Measurements from ENCODE around the gene LRRC14B. TPM values are rescaled to one million over a fixed set of nuclear protein-coding genes. Genes with fewer than 3 reads are reported as not detected.
A peak's percentile ranks its signal among the peaks of the same experiment; 100 is the strongest.

Gene LRRC14B
- total and polyA plus RNA-seq, 8 donors, result 0.05 to 0.37 TPM; not detected in 6

DNA sequence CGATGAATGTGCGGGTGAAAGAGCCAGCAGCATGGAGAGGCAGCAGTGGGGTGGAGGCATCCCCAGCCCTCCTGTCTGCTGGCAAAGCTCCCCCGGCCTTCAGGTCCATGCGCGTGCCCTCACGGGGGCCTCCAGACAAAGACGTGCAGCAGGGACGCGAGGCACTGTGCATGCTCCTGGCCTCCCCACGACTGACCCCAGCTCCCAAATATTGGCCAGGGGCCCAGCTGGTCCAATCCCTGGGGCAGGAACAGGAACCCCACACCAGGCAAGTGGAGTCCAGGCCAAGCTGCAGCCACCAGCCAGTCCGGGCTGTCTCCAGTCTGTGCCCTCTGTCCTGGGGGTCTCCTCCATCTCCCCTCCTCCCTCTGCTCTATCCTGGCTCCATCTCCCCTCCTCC lies 33.5 kb upstream of the LRRC14B start:
- intact Hi-C loops (cut with DNase I; ENCODE audit: low total_unique reads), result no loop called here
- 82 to 92% (median 91%) methylated on average over 10 to 11 of the region's 11 CpGs for WGBS, 5 donors
- H3K4me3 ChIP-seq, result no peak overlapping the region
- no peaks in the 10 kb centered on the region for H3K9me3 ChIP-seq
- H3K27ac ChIP-seq, result no peak overlapping the region
- TF ChIP-seq CTCF (IDR thresholded peaks at IDR 0.05) (no peak), POLR2AphosphoS5 (IDR thresholded peaks at IDR 0.05) (no peak), POLR2A (IDR thresholded peaks at IDR 0.05) (no peak), EP300 (IDR thresholded peaks at IDR 0.05) (no peak)
- peaks cover 0 to 23% (median 0%) of the 10 kb centered on the region in 3 donors for H3K27me3 ChIP-seq
- H3K36me3 ChIP-seq, result peaks cover 0 to 5% (median 0%) of the 10 kb centered on the region in 4 donors
- DNase-seq, result no peak
- no peaks in the 10 kb centered on the region for H3K4me1 ChIP-seq

DNA sequence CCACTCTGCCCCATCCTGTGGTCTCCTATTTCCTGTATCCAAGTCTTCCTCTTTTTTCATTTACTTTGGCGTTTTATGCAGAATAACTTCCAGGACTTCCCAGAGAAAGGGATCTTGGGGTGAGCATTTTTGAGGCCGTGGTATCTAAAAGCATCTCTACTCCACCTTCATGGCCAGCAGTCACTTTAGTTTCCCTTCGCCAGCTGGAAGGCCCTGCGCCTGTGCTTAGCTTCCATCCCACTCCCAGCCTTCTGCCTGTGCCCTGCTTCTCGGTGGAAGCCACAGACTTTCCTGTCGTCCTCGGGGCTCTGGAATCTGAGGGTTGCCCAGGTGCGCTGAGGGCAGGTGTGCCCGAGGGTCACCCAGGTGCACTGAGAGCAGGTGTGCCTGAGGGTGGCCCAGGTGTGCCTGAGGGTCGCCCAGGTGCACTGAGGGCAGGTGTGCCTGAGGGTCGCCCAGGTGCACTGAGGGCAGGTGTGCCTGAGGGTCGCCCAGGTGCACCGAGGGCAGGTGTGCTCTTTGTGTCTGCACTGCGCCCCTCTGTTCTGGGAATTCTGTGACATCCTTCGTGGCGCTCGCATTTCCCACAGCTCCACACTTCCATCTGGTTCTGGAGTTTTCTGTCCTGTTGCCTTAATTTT lies 32.4 kb upstream of the LRRC14B start:
- intact Hi-C loops (cut with DNase I; ENCODE audit: low total_unique reads), result no loop called here
- DNase-seq, result no peak
- Histone ChIP-seq H3K4me3 (no peak overlapping the region), H3K4me1 (no peaks in the 10 kb centered on the region), H3K36me3 (peaks cover 0 to 5% (median 0%) of the 10 kb centered on the region in 4 donors), H3K27me3 (peaks cover 0 to 24% (median 0%) of the 10 kb centered on the region in 3 donors), H3K27ac (no peak overlapping the region), H3K9me3 (no peaks in the 10 kb centered on the region)
- WGBS, 5 donors, result 80 to 92% (median 85%) methylated on average over 14 to 17 of the region's 17 CpGs
- TF ChIP-seq EP300 (IDR thresholded peaks at IDR 0.05), result no peak
- TF ChIP-seq POLR2AphosphoS5 (IDR thresholded peaks at IDR 0.05), result no peak
- TF ChIP-seq CTCF (IDR thresholded peaks at IDR 0.05), result no peak
- TF ChIP-seq POLR2A (IDR thresholded peaks at IDR 0.05), result no peak

GRCh38 chr5:159448-160172 lies 31.7 kb upstream of the LRRC14B start:
- no peak for TF ChIP-seq EP300 (IDR thresholded peaks at IDR 0.05)
- no peak for TF ChIP-seq POLR2AphosphoS5 (IDR thresholded peaks at IDR 0.05)
- TF ChIP-seq POLR2A (IDR thresholded peaks at IDR 0.05), result no peak
- no peak for TF ChIP-seq CTCF (IDR thresholded peaks at IDR 0.05)
- no peak overlapping the region for H3K27ac ChIP-seq
- no peak overlapping the region for H3K4me3 ChIP-seq
- intact Hi-C loops (cut with DNase I; ENCODE audit: low total_unique reads), result no loop called here
- H3K36me3 ChIP-seq, result peaks cover 0 to 5% (median 0%) of the 10 kb centered on the region in 4 donors
- DNase-seq, result peak in 1 of 2 donors; percentile 9
- WGBS, 5 donors, result 69 to 77% (median 74%) methylated on average over 19 of the region's 19 CpGs
- H3K27me3 ChIP-seq, result peaks cover 0 to 24% (median 0%) of the 10 kb centered on the region in 3 donors
- H3K4me1 ChIP-seq, result no peaks in the 10 kb centered on the region
- no peaks in the 10 kb centered on the region for H3K9me3 ChIP-seq

GRCh38 chr5:160173-160510 lies 31.2 kb upstream of the LRRC14B start:
- H3K9me3 ChIP-seq, result no peaks in the 10 kb centered on the region
- DNase-seq, result peak in 1 of 2 donors; percentile 10
- no peak overlapping the region for H3K27ac ChIP-seq
- H3K36me3 ChIP-seq, result peaks cover 0 to 5% (median 0%) of the 10 kb centered on the region in 4 donors
- H3K27me3 ChIP-seq, result peaks cover 0 to 24% (median 0%) of the 10 kb centered on the region in 3 donors
- TF ChIP-seq CTCF (IDR thresholded peaks at IDR 0.05), result no peak
- no peak for TF ChIP-seq EP300 (IDR thresholded peaks at IDR 0.05)
- no peak for TF ChIP-seq POLR2AphosphoS5 (IDR thresholded peaks at IDR 0.05)
- TF ChIP-seq POLR2A (IDR thresholded peaks at IDR 0.05), result no peak
- intact Hi-C loops (cut with DNase I; ENCODE audit: low total_unique reads), result no loop called here
- H3K4me1 ChIP-seq, result no peaks in the 10 kb centered on the region
- WGBS, 5 donors, result 83 to 89% (median 85%) methylated on average over 14 of the region's 14 CpGs
- H3K4me3 ChIP-seq, result no peak overlapping the region
